ENCODE measurements around the gene DCLK2.

DNA sequence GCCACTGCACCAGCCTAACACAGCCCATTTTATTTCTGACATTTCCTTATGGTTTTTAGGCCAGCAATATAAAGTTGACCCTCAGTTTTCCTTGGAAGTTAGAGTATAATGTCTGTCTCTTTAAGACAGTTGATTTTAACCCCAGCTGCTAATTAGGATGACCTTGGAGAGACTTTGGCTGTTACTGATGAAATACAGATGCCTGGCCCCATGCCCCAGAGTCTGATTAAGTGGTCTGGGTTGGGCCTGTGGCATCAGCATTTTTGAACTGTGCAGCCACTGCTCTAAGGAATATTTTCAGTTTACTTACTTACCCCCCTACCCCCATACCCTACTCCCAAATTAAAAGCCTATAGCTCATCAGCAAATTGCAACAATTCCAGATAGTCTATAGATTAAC is 85.8 kb downstream of the DCLK2 start:
- TF ChIP-seq, protein P1, sequence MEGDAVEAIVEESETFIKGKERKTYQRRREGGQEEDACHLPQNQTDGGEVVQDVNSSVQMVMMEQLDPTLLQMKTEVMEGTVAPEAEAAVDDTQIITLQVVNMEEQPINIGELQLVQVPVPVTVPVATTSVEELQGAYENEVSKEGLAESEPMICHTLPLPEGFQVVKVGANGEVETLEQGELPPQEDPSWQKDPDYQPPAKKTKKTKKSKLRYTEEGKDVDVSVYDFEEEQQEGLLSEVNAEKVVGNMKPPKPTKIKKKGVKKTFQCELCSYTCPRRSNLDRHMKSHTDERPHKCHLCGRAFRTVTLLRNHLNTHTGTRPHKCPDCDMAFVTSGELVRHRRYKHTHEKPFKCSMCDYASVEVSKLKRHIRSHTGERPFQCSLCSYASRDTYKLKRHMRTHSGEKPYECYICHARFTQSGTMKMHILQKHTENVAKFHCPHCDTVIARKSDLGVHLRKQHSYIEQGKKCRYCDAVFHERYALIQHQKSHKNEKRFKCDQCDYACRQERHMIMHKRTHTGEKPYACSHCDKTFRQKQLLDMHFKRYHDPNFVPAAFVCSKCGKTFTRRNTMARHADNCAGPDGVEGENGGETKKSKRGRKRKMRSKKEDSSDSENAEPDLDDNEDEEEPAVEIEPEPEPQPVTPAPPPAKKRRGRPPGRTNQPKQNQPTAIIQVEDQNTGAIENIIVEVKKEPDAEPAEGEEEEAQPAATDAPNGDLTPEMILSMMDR (IDR thresholded peaks at IDR 0.05), result no peak
- TF ChIP-seq EZH2 (IDR thresholded peaks at IDR 0.05; ENCODE audit: borderline replicate concordance, insufficient read depth, low read depth, low read length, poor library complexity, severe bottlenecking), result no peak
